Stimulated activated CD8-positive, alpha-beta memory T cell treated with anti-CD3 and anti-CD28 coated beads, Interleukin-15, amount 100 ng/mL, for 48 hours (primary cell): ENCODE measurements around the gene CSF1.
A peak's percentile ranks its signal among the peaks of the same experiment; 100 is the strongest.

Experiments
- DNase-seq, 2 donors: peaks; one replicate each; pipeline ENCODE4 v3.0.0-alpha.2; 2020; ENCODE audit warnings: low read depth in 2 of 2

CSF1 gene

GRCh38 chr1:109882288-109883245, 28.1 kb upstream of the CSF1 start:
- DNase-seq: no peak

GRCh38 chr1:109883248-109883955, 27.2 kb upstream of the CSF1 start:
- DNase-seq: no peak

GRCh38 chr1:109884242-109884891, 26.3 kb upstream of the CSF1 start:
- no peak for DNase-seq

GRCh38 chr1:109885589-109885988, 25.1 kb upstream of the CSF1 start:
- DNase-seq: no peak

GRCh38 chr1:109886827-109887226, 23.8 kb upstream of the CSF1 start:
- no peak for DNase-seq

- DNase-seq: no peak
These were observed 23.4 kb upstream of the CSF1 start for GRCh38 chr1:109887271-109887670.

GRCh38 chr1:109887884-109888283, 22.8 kb upstream of the CSF1 start:
- no peak for DNase-seq

- no peak for DNase-seq
These were observed 21.6 kb upstream of the CSF1 start for GRCh38 chr1:109889094-109889493.

GRCh38 chr1:109890115-109890953, 20.3 kb upstream of the CSF1 start:
- DNase-seq: peak; percentile 67 to 80

- no peak for DNase-seq
These were observed 18.7 kb upstream of the CSF1 start for GRCh38 chr1:109891930-109892329.

- no peak for DNase-seq
These were observed 17.9 kb upstream of the CSF1 start for GRCh38 chr1:109892561-109893368.

GRCh38 chr1:109893532-109894171, 17.0 kb upstream of the CSF1 start:
- DNase-seq: no peak

GRCh38 chr1:109894823-109895719, 15.6 kb upstream of the CSF1 start:
- no peak for DNase-seq

GRCh38 chr1:109895720-109896504, 14.7 kb upstream of the CSF1 start:
- no peak for DNase-seq

- no peak for DNase-seq
These were observed 14.0 kb upstream of the CSF1 start for GRCh38 chr1:109896681-109897080.

GRCh38 chr1:109897259-109897955, 13.2 kb upstream of the CSF1 start:
- no peak for DNase-seq

GRCh38 chr1:109898842-109899241, 11.8 kb upstream of the CSF1 start:
- DNase-seq: no peak

GRCh38 chr1:109901141-109901523, 9.5 kb upstream of the CSF1 start:
- DNase-seq: no peak
